Activated CD4-positive, CD25-positive, alpha-beta regulatory T cell treated with anti-CD3 and anti-CD28 coated beads, Interleukin-2, amount 50 U/mL, for 72 hours (primary cell): ENCODE measurements around the gene MFSD6.
"Not testable (repeated sequence)": the region's sequence is repeated elsewhere in the genome, so short reads cannot be mapped to it uniquely, and the experiment has no call there.

Experiments
- DNase-seq: peaks from one replicate; pipeline ENCODE4 v3.0.0; 2021

MFSD6 gene

DNA sequence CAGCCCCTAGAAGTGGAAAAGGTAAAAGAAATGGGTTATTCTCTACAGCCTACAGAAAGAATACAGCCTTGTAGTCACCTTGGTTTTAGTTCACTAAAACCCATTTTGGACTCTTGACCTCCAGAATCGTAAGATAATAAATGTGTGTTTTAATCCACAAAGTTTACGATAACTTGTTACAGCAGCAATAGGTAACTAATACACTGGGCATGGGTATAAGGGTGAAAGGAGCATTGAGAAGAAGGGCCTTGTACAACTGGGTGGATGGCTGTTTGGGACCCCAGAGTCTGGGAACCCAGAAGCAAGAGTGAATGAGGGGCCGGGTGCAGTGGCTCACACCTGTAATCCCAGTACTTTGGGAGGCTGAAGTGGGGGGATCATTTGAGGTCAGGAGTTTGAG, 2.2 kb upstream of the MFSD6 start:
- no peak for DNase-seq

DNA sequence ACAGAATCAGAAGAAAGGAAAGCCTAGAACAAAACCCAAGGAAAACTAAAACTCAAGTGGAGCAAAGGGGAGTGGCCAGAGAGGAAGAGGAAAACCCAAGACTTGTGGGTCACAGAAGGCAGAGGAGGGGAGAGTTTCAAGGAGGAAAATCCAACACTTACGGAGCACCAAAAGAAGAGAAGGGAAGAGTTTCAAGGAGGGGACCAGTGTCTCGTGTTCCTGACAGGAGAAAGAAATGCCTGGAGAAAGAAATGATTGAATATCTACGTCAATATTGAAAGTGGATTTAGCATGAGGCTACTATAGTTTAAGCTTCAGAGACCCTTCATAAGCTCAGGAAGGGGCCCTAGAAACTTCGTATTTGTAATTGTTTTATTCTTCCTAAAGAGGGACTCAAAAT, 1.4 kb upstream of the MFSD6 start:
- no peak for DNase-seq

DNA sequence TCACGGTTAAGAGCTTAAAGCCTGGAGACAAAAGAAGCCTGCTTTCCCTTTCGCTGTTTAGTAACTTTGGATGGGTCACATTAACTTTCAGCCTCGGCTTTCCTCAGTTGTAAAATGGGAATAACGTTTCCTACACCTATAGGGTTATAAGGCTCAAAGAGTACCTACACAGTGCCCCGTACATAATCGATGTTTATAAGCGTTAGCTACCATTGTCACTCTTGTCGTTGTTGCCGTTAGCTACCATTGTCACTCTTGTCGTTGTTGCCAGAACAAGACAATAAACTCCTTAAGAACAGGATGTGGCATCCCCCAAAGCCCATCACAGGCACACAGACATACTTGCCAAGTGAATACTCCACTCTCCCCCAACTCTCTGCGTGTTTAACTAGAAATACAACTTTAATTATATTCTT, 901 bp upstream of the MFSD6 start:
- DNase-seq = no peak

DNA sequence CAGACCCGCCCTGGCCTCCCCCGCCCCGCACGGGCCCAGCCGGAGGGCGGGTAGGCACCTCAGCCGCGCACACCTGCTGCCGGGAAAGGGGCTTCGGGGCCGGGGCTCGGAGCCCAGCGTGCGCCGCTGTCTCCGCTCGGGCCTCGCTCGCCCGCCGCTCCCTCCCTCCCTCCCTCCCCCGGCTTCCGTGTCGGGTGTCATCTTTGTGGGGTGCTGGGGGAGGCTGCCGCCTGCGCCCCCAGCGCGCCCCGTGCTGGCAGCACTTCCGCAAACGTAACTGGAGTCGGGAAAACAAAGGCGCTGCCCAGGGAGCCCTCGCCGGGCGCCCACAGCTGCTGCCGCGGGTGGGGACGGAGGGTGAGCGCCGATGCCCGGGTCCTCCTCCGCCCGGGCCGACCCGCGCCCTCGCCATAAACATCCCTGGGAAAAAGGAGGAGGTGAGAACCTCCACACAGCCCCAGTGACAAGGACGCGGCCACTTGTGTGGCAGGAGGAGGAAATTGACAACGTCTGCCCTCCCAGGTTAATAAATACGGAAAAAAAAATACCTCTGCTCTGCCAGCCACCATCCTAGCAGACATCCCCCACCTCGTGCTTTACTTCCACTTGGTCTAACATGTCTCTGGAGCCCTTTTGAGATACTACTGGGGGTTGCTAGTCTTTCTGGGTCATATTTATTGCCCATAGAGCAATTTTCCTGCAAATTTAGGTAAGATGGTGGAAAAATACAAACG, 550 bp downstream of the MFSD6 start:
- DNase-seq = peak; percentile 68

DNA sequence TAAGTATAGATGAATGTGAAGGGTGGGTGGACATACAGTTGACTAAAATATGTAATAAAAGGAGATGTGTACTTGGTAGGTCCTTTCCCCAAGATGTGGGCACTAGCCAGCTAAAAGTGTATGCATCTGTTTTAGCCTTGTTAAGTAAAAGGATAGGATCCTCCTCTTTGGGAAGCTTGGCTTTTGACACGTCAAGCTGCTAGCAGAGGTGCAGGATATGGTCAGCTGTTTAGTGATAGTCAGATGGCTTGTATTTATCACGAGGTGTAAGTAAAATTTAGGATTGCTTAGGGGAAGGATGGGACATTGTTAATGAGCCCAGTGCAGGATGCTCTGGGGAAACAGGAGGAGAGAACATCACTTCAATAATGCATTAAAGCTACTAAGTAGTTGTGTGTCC, 1.5 kb downstream of the MFSD6 start:
- no peak for DNase-seq

DNA sequence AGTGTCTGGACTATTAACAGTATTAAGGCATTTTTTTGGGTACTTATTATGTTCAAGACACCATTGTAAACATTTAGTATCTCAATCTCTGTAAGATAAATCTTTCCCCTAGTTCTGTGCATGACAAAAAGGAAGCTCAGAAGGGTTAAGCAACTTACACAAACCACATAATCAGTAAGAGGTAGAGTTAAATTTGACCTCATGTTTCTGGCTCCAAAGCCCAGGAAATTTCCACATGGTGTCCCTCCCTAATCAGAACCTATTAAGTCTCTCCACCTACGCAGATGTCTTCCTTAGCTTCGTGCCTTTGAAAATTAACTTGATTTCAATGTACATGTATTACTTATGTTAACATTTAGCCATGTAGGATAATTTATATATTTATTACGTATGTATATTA, 2.0 kb downstream of the MFSD6 start:
- no peak for DNase-seq

DNA sequence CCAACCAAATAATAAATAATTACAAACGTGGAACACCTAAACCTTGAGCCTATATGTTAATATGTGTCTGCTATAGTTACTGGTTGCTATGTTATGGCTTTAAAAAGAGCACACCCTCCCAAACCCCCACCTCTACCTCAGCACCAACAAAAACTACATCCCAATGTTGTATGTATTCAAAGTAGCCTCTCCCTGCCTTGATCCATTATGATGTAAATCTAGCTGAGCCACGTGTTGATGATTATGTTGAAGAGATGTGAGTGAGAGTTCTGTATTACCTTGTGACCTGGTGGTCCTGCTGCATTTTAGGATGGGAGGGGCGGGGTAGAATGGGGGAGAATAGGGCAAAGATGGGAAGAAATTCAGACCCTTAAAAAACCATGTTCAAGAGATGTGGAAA, 4.8 kb downstream of the MFSD6 start:
- no peak for DNase-seq

DNA sequence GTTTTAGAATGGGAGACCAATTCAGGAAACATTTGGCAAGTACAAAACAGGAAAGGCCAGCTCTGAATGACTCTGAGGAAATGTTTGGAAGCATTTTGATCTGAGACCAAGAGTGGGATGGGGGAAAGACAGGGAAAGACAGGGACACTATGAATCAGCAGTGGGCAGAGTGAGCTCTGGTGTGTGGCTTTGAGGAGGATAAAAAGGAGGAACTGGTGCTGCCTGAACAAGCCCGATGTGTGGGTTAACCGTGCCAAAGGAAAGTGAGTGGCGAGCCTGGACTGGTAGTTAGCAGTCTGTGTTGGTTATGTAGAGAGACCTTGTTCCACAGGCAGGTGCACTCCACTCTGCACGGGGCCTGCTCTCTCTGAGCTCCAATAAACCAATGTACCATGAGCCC, 5.3 kb downstream of the MFSD6 start:
- no peak for DNase-seq

DNA sequence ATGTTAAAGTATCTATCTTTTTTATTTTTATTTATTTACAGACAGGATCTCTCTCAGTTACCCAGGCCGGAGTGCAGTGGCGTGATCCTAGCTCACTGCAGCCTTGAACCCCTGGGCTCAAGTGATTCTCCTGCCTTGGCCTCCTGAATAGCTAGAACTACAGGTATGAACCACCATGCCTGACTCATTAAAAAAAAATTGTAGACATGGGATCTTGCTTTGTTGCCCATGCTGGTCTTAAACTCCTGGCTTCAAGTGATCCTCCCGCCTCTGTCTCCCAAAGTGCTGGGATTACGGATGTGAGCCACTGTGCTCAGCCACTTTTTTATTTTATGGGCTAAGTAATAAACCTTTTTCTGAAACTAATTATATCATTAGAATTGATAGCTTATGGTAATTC, 7.1 kb downstream of the MFSD6 start:
- DNase-seq = no peak

DNA sequence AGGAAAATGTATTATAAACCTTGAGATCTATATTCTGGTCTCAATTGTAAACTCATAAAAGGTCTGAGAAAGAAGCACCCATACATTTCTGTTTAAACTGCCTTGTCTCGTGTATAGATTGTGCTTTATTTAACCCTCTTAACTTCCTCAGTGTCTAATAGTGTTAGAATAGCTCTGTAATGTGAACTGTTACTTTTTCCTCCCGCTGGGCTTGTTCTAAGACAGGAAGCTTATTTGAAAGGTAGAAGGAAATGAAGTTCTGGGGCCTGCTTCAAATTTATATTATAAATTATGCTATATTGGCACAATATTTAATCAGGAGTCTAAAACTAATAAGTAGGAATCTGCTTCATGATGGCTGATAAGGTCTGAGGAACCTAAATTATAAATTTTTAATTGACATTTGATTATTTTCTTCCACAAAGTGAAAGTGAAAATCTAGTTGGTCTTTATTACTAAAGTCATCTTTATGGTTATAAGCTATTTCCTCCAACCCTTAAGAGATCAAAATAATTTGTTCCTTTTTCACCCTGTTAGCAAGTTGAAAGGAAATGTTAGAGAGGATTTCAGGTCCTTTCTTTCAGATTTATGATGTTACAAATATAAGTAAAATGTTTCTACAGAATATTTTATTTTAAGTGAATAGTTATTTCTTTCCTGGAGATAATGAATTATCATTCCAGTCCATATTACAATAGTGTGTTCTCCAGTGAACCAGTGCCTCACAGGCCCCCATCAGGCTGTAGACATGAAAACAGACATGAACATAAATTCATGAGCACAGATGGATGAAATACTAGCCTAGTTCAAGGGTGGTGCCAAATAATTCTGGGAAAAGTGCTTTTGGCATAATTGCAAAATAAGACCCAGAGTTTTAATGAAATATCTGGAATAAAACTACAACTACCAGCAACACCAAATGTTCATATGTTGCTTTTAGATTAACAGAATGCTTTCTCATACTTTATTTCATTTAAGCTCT, 7.9 kb downstream of the MFSD6 start:
- no peak for DNase-seq

DNA sequence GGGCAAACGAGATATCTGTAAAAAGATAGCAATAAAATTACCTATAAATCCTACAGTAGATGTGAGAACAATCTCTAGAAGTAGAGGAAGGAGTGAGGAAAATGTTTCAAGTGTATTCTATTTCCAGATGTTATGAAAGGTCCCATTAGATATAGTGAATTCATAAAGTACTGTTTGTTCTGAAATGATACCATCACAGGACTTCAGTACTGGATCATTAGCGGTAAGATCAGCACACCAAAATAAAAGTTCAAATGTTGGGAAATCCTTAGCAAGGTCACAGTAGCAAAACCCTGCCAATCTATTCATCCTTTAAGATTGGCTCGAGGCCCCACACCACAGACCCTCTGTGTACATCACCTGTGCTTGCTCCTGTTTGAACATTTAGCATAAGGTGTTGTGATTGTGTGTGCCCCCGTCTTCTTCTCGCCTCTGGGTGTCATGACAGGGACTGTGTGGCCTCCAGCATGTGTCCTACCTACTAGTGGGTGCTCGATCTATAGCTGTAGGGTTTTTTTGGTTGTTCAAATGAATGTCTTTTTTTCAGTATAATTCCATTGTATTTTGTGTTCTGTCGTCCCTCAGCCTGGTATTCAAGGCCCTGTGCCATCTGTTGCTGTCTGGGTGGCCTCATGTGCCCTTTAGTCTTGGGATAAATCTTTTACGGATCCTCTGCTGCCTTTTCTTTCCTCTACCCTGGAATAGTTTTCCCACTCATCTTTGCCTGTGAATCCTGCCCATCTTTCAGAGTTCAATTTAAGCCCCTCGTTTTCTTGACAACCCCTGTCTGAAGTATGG, 9.1 kb downstream of the MFSD6 start:
- DNase-seq = no peak

DNA sequence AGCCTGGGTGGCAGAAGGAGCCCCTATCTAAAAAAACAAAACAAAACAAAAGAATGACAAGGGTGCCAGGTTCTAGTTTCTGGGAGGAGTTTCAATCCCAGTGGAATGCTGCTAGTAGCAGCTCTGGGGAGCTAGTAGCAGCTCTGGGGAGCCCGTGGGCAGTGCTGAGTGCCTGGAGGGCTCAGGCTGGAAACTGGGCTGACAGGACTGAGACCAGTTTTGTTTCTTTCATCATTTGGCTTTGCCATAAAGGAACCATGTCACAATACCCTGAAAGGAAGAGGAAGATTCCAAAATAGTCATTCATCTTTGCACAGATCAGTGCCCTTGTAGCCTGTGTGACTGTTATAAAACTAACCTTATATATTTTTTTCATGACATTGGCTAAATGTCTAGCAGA, 10.6 kb downstream of the MFSD6 start:
- DNase-seq = no peak

DNA sequence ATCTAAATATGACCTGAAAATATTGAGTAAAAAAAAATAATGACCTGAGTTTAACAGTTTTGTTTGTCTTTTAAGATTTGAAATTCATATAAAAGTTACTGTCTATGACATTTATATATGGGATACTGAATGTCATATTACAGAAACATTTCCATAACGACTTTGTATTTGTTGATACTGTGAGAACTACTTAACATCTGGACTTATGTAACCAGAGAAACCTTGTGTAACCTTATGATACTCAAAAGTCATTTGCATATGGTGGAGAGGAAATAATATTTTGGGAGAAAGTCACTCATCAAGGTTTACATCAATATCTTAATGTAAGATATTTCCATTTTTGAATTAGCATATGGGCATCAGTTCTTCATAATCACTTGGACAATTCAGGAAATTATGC, 12.6 kb downstream of the MFSD6 start:
- DNase-seq = no peak

DNA sequence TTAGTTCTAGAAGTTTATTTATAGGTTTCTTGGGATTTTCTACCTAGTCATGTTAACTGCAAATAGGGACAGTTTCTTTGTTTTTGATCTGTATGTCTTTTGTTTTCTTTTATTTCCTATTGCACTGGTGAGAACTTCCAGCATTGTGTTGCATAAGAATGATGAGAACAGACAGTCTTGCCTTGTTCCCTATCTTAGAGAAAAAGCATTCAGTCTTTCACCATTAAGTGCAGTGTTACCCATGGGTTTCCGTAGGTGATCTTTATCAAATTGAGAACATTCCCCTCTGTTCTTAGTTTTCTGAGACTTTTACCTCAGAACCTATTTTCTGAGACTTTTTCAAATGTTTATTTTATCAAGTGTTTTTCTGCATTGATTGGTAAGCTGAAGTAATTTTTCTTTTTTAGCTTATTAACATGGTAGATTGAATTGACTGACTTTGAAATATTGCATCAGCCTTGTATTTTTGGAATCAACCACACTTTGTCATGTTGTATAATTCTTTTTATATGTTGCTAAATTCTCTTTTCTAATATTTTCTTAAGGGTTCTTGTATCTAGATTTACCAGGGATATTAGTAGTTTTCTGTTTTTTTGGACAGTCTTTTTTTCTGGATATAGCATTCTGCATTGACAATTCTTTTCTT, 17.2 kb downstream of the MFSD6 start:
- no peak for DNase-seq

DNA sequence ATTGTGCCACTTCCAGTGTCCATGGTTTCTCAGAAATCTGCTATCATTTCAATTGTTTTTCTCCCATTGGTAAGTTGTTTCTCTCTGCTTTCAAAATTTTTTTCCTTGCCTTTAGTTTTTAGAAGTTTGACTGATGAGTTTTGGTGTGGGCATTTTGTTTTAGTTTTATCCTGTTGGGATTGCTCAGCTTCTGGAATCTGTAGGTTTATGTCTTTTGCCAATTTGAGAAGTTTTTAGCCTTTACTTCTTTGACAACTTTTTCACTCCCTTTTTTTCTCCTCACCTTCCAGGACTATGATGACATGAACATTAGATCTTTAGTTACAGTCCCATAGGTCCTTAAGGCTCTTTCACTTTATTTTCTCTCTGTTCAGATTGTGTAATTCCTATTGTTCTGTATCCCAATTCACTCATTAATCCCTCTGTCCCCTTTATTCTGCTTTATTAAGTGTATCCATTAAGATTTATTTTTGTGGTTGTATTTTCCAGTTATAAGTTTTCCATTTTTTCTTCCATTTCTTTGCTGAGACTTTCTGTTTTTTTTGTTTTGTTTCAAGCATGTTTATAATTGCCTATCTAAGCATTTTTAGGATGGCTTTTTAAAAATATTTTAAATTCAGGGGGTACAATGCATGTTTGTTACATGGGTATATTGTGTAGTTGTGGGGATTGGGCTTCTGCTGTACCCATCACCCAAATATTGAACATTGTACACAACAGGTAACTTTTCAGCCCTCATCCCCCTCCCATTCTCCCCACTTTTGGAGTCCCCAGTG, 17.9 kb downstream of the MFSD6 start:
- DNase-seq = no peak

DNA sequence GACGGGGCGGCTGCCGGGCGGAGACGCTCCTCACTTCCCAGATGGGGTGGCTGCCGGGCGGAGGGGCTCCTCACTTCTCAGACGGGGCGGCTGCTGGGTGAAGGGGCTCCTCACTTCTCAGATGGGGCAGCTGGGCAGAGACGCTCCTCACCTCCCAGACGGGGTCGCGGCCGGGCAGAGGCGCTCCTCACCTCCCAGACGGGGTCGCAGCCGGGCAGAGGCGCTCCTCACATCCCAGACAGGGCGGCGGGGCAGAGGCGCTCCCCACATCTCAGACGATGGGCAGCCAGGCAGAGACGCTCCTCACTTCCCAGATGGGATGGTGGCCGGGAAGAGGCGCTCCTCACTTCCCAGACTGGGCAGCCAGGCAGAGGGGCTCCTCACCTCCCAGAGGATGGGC, 22.7 kb downstream of the MFSD6 start:
- not testable (repeated sequence) for DNase-seq

DNA sequence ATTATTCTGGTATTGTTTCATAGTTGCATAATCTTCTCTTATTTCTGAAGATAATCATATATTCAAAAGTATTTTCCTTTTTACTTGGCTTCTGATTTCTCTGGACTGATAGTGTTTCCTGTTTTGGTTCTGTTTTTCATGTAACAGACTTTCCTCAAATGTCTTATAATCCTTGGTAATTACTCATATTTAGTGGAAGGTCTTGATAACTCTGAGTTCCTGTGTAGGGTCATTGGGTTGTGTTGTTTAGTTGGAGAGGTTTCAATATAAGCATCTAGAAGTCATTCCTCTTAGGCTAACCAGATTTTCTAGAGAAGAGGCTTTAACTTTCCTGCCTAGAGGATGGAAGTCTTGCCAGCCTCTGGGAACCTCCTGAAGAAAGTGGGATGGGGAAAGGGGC, 23.8 kb downstream of the MFSD6 start:
- no peak for DNase-seq

DNA sequence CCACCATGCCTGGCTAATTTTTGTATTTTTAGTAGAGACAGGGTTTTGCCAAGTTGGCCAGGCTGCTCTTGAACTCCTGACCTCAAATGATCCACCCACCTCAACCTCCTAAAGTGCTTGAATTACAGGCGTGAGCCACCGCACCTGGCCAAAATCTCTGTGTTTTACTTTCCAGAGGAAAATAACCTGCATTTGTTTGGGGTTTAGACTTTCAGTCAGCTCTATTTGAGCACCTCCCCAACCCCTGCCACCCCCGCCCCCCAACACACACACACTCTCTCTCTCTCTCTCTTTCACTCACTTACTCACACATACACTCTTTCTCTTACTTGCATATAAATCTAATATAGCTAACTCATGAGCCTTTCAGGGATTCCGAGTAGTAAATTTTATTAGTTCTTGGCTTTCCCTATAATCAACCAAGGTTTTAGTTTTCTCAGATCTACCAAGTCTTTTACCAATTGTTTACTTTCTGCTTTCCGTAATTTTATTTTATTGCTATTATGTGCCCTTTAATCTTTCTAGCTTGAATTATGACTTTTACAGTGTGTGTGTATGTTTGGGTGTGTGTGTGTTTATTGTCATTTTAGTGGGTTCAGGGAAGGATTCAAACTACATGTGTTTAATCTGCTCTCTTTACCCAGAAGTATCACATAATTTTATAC, 24.5 kb downstream of the MFSD6 start:
- DNase-seq = no peak

DNA sequence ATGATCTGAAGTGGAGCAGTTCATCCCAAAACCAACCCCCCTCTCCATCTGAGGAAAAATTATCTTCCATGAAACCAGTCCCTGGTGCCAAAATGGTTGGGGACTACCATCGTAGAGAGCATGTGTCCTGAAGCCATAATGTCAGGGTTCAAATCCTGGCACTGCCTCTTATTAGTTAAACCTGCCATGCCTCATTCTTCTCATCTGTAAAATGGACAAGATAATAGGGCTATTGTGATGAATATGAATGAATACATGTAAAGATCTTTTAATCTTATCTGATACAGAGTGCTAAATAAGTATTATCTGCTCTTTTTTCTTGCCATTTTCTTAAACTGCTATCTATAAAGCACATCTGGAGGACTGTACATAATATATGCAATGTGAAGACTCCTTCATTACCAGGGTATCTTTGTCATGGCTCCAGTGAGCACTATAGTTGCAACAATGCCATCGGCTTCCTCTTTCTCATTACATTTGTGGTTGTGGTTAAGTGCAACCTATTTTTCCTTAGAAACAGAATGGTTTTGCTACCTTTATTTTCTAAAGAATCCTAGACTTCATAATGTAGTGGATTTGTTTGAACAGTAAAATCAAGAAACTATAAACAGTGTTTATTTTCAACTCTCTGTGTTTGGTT, 27.0 kb downstream of the MFSD6 start:
- DNase-seq = no peak

DNA sequence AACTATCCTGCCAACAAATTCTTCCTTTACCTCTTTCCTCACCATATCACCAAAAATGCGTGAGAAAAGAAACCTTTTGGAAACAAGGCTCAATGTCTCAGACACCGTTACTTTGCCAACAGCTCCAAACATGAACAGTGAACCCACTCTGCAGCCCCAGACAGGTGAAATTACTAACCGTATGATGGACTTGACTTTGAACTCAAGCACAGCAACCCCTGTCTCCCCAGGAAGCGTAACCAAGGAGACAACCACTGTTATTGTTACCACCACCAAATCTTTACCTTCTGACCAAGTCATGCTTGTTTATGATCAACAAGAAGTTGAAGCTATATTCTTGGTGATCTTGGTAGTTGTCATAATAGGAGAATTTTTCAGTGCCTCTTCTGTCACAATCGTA, 28.4 kb downstream of the MFSD6 start:
- no peak for DNase-seq

DNA sequence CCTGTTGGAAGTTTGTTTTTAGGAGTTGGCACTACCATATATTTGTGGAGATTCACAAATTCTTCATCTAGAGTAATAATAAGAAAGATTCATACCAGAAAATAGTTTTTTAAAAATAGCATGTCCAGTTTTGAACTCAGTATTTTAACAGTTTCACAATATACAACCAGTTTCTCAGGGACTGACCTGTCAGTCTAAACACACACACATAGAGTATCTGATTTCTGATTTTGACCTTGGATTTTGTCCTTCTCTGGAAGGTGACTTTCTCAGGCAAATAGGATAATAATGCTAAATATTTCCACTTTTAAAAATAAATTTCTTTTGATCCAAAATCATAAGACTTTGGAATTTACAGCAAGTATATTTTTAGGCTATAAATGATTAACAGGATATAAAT, 32.0 kb downstream of the MFSD6 start:
- no peak for DNase-seq
